ENCODE data around the gene CCDC92.

DNA sequence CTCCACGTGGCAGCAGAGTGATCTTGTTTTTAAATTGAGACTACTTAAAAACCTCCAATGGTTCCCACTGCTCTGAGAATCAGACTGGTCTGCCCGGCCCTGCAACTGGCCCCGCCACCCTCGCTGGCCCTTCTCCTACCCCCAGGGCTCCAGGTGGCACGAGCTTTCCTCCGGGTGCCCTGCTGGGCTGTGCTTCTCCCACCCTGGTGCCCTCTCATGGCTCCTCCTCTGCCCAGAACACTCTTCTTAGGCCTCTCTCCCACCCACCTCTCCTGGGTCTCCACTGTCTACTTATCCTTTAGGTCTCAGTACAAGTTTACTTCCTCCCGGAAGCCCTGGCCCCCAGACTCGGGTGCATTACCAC is 26.5 kb downstream of the CCDC92 start:
- TF ChIP-seq ZNF263 (CRISPR knock-in tag; IDR thresholded peaks at IDR 0.05): no peak
- TF ChIP-seq ZNF546 (CRISPR knock-in tag; conservative IDR thresholded peaks at IDR 0.05): no peak
- TF ChIP-seq SIN3A (IDR thresholded peaks at IDR 0.05; ENCODE audit: borderline replicate concordance, low read depth, low read length): no peak
- no peak for TF ChIP-seq IRF2 (CRISPR knock-in tag; IDR thresholded peaks at IDR 0.05)

All from HepG2 (cell line).